Upper lobe of right lung (tissue), 1 donor: ENCODE measurements around the gene GOLGA3. TPM values are rescaled to one million over a fixed set of nuclear protein-coding genes. Genes with fewer than 3 reads are reported as not detected.
"Not testable (repeated sequence)": the region's sequence is repeated elsewhere in the genome, so short reads cannot be mapped to it uniquely, and the experiment has no call there.

Experiments
- ATAC-seq: fragments of 200-7000 bp; cut with Tn5 transposase; one replicate; pipeline ENCODE4 v1.9.1; 2020; ENCODE audit warnings: mild to moderate bottlenecking, moderate library complexity
- DNase-seq: peaks from one replicate; pipeline ENCODE4 v3.0.0-alpha.2; 2020
- H3K27ac ChIP-seq: fragments of 200-600 bp; one replicate; pipeline ENCODE4 v1.8.0; 2022
- H3K27me3 ChIP-seq: fragments of 200-600 bp; one replicate; pipeline ENCODE4 v1.8.0; 2022; ENCODE audit warnings: mild to moderate bottlenecking
- H3K36me3 ChIP-seq: fragments of 200-600 bp; one replicate; pipeline ENCODE4 v1.8.0; 2022
- H3K4me1 ChIP-seq: fragments of 200-600 bp; one replicate; pipeline ENCODE4 v1.8.0; 2022
- H3K4me3 ChIP-seq: fragments of 200-600 bp; one replicate; pipeline ENCODE4 v1.8.0; 2022; ENCODE audit warnings: mild to moderate bottlenecking
- H3K9me3 ChIP-seq: fragments of 200-600 bp; one replicate; pipeline ENCODE4 v1.8.0; 2022
- CTCF ChIP-seq: fragments of 200-600 bp; IDR thresholded peaks from one replicate; pipeline ENCODE4 v1.8.0; 2022; ENCODE audit warnings: antibody characterized with exemption
- intact Hi-C: fragments of 100-400 bp; cut with DNase I; formaldehyde crosslinking; loops from one replicate; pipeline ENCODE4 v1.11.0; 2022
- total RNA-seq: library from RNA; stranded (reverse); fragmentation: NEBNext Ultra II Directional; extraction: Animal tissue kit (Norgen Biotek cat#: 25700); gene quantifications from one replicate; pipeline ENCODE4 v1.2.1, GENCODE V29; 2021
- donor health status: DM: no; HTN: yes; CAD: no; lungs with severe emphysema.

GOLGA3 gene
- total RNA-seq, 1 donor from 2014 or later, result 65.3 TPM

GRCh38 chr12:132856581-132856980 lies 27.9 kb upstream of the GOLGA3 start:
- Histone ChIP-seq H3K4me1 (no peaks in the 10 kb centered on the region), H3K27ac (no peak overlapping the region), H3K9me3 (no peaks in the 10 kb centered on the region), H3K36me3 (peaks cover 95% of the 10 kb centered on the region), H3K4me3 (no peak overlapping the region), H3K27me3 (no peaks in the 10 kb centered on the region)
- intact Hi-C loops, result no loop called here
- no peak for ATAC-seq
- TF ChIP-seq CTCF, result no peak
- no peak for DNase-seq

GRCh38 chr12:132855211-132855610 lies 26.5 kb upstream of the GOLGA3 start:
- not testable (repeated sequence) for H3K27ac ChIP-seq

GRCh38 chr12:132853285-132854092 lies 24.8 kb upstream of the GOLGA3 start:
- ATAC-seq, result peak; percentile 12
- Histone ChIP-seq H3K4me1 (no peaks in the 10 kb centered on the region), H3K4me3 (no peak overlapping the region), H3K9me3 (no peaks in the 10 kb centered on the region), H3K36me3 (peaks cover 90% of the 10 kb centered on the region), H3K27me3 (no peaks in the 10 kb centered on the region), H3K27ac (no peak overlapping the region)
- no peak for TF ChIP-seq CTCF
- no peak for DNase-seq
- intact Hi-C loops, result no loop called here

More at GRCh38 chr12:132855211-132855610, 26.5 kb upstream of the GOLGA3 start:
- ATAC-seq, intact Hi-C loops, H3K4me3 ChIP-seq, H3K27me3 ChIP-seq, H3K9me3 ChIP-seq, H3K4me1 ChIP-seq, DNase-seq: not testable (repeated sequence)
- peaks cover 94% of the 10 kb centered on the region for H3K36me3 ChIP-seq

GRCh38 chr12:132852496-132852895 lies 23.8 kb upstream of the GOLGA3 start:
- DNase-seq (no peak), ATAC-seq (no peak)
- Histone ChIP-seq H3K4me3 (no peak overlapping the region), H3K9me3 (no peaks in the 10 kb centered on the region), H3K4me1 (no peaks in the 10 kb centered on the region), H3K36me3 (peaks cover 91% of the 10 kb centered on the region), H3K27ac (no peak overlapping the region), H3K27me3 (no peaks in the 10 kb centered on the region)
- intact Hi-C loops, result no loop called here
- TF ChIP-seq CTCF, result no peak

- DNase-seq, result no peak
- Histone ChIP-seq H3K27ac (no peak overlapping the region), H3K36me3 (peaks cover 95% of the 10 kb centered on the region), H3K4me1 (no peaks in the 10 kb centered on the region), H3K9me3 (no peaks in the 10 kb centered on the region), H3K4me3 (no peak overlapping the region), H3K27me3 (no peaks in the 10 kb centered on the region)
- no peak for TF ChIP-seq CTCF
- no peak for ATAC-seq
- intact Hi-C loops, result no loop called here
These were observed 22.8 kb upstream of the GOLGA3 start for GRCh38 chr12:132851465-132851864.

GRCh38 chr12:132850291-132850690 lies 21.6 kb upstream of the GOLGA3 start:
- no peak for TF ChIP-seq CTCF
- no peak for DNase-seq
- Histone ChIP-seq H3K4me1 (no peaks in the 10 kb centered on the region), H3K27ac (no peak overlapping the region), H3K4me3 (no peak overlapping the region), H3K36me3 (peaks cover 92% of the 10 kb centered on the region), H3K9me3 (no peaks in the 10 kb centered on the region), H3K27me3 (no peaks in the 10 kb centered on the region)
- no peak for ATAC-seq
- intact Hi-C loops, result no loop called here
